GM13976 (cell line): Measurements from ENCODE around the gene TEX52.

ENCODE experiments used
- DNase-seq: peaks from one replicate; pipeline ENCODE4 v3.0.0; 2012; ENCODE audit warnings: low spot score
- CTCF ChIP-seq: IDR thresholded peaks from 2 replicates; pipeline ENCODE4 v1.5.1; 2012; ENCODE audit warnings: borderline replicate concordance, mild to moderate bottlenecking; ENCODE audit not compliant: insufficient read depth; ENCODE audit errors: extremely low read depth, missing control alignments, control extremely low read depth
- in situ Hi-C: fragments of 300-500 bp; cut with MboI; formaldehyde crosslinking; loops from one replicate; pipeline ENCODE4 v1.12.0; 2022; ENCODE audit warnings: low sequenced_read_pairs, mixed read lengths, inconsistent platforms; ENCODE audit not compliant: unreplicated experiment

Gene TEX52

GRCh38 chr12:2834581-2835491 is 22.0 kb downstream of the TEX52 start, which contains the start of gene NRIP2:
TSS of gene NRIP2 (minus strand) at chr12:2835035. CDS start at chr12:2834983, 52 bp downstream.
- in situ Hi-C loops = no loop called here
- TF ChIP-seq CTCF = no peak
- DNase-seq = no peak

- DNase-seq = no peak
- in situ Hi-C loops = no loop called here
- TF ChIP-seq CTCF = no peak
These were observed 23.0 kb downstream of the TEX52 start for GRCh38 chr12:2833810-2834209.

GRCh38 chr12:2833327-2833726 is 23.5 kb downstream of the TEX52 start:
- in situ Hi-C loops = no loop called here
- no peak for TF ChIP-seq CTCF
- DNase-seq = no peak

- TF ChIP-seq CTCF = no peak
- no peak for DNase-seq
- in situ Hi-C loops = no loop called here
These were observed 24.2 kb downstream of the TEX52 start for GRCh38 chr12:2832550-2833127.

- in situ Hi-C loops = no loop called here
- no peak for TF ChIP-seq CTCF
- no peak for DNase-seq
These were observed 27.6 kb downstream of the TEX52 start for GRCh38 chr12:2829275-2829674.

GRCh38 chr12:2826721-2827515 is 29.9 kb downstream of the TEX52 start:
- no peak for TF ChIP-seq CTCF
- in situ Hi-C loops = no loop called here
- no peak for DNase-seq
